ENCODE results near the gene ARR3.
"Not testable (repeated sequence)": the region's sequence is repeated elsewhere in the genome, so short reads cannot be mapped to it uniquely, and the experiment has no call there.

ARR3 gene

DNA sequence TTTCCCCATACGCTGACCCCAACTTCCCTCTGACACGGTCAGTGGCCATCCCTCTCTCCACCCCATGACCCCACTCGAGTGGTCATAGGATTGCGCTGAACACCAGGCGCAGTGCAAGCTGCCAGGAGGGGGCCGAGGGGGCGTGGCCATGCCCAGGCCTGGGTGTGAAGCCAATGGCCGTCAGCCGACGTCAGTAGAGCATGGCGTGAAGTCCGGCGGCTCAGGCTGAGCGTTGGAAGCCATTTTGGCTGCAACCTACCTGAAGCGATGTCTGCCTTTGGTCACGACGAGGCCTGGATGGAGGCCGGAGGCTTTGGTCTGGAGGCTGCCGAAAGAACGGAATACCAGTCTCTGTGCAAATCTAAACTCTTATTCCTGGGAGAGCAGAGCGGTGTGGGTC is 13.8 kb downstream of the ARR3 start, which contains the start of gene RAB41:
Gene RAB41 (plus strand): TSS at position 222 of the 400 bp plus-strand sequence. CDS start 46 bp downstream, at position 268.
- DNase-seq = no peak

DNA sequence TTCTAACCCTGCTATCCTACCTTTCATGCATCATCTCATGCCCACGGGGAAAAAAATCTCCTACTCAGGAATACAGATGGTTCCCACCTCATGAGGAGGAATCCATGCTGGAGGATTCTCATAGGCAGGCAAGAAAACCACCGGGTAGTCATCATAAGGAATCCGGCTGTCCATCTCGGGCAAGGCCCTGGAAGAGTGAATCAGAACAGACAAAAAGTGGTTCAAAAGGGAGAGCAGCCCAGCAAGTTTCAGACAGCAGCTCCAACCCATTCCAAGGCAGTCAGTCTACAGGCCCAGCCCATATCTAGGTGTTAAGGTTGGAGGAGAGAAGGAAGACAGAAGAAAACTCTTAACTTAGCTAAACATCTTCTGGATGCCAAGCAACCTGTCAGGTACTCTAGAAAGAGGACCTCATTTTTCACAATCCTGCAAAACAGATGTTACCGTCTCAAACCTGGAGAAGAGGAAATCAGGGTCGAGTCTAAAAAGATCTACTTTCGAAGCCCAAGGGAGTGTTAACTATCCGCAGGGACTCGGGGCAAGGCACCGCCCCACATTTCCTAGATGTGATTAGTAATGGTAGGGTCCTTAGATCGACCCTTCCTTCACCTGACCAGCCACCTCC is 21.1 kb downstream of the ARR3 start:
- DNase-seq = no peak

DNA sequence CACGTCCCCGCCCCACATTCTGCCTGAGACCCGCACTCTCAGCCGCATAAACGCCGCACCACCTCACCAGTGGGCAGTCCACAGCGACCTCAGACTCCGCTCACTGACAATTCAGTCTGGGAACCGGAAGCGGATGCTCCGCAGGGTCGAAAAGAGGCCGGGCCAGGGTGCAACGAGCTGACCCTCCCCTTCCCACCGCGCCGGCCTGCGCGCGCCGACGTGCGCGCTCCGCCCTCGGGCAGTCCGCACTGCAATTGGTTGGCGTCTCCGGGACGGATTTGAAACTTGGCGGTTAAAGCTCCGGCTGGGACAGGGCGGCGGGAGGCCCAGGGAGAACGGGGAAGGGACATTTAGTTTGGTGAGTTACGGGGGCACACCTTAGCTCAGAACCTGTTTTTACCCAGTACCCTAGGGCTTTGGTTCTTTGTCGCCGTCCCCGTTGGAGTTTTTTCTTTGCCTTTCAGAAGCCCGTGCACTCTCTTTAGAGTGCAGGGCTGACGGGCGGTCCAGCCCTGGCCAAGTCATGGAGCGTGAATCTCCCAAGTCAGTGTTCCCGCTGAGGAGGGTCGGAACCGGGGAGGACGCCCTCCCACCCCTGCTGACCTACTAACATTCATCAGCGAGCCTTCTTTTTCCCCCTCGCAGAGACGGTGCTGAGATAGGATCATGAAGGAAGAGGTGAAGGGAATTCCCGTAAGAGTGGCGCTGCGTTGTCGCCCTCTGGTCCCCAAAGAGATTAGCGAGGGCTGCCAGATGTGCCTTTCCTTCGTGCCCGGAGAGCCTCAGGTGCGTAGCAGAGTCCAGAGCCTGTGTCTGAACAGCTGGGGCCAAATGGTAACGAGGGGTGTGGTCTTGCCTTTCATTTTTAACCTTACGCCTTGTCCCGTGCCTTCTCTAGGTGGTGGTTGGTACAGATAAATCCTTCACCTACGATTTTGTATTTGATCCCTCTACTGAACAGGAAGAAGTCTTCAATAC is 21.9 kb downstream of the ARR3 start, which contains the start of the genes KIF4A and PDZD11:
Gene KIF4A (plus strand): TSS at position 312 of the 978 bp plus-strand sequence. CDS start 355 bp downstream, at position 667.
Gene PDZD11 (minus strand): TSS at position 135 of the 978 bp plus-strand sequence. CDS start 586 bp downstream, outside the sequence.
- DNase-seq = peak; percentile 91

DNA sequence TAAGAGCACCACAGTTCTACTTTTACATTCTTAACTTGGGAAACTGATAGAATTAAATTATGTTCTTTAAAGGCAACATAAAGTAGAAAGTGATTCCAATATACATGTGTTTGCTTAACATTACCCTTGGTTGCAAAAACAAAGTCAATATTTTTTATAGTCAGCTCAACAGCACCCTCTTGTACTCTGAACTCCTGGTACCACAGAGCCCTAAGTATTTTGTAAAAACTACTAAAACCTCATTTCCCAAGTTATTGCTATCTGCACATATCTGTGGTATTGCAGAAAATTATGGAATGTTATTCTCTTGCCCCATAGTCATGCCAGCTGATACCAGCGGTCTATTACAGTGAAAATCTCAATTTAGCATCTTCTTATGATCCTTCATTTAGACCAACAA is 24.7 kb downstream of the ARR3 start:
- DNase-seq = no peak

DNA sequence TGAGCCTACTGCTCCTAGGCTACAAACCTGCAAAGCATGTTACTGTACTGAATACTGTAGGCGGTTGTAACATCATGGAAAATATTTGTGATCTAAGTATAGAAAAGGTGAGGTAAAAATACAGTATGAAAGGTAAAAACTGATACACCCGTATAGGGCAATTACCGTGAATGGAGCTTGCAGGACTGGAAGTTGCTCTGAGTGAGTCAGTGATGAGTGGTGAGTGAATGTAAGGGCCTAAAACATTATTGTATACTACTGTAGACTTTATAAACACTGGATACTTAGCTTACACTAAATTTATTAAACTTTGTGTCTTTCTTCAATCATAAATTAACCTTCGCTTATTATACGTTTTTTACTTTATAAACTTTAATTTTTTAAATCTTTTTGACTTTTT is 25.5 kb downstream of the ARR3 start:
- no peak for DNase-seq

DNA sequence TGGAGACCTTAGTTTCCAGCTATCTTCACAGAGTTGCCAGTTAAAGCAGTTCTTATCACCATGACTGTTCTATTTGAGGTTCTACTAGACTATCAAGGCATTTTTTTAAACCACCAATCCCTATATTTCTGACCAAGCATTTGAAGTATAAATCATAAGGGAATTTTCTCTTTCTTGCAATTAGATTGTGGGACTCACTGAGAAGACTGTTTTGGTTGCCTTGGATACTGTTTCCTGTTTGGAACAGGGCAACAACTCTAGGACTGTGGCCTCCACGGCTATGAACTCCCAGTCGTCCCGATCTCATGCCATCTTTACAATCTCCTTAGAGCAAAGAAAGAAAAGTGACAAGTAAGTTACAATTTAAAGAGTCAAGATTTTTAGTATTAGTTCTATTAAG is 33.6 kb downstream of the ARR3 start:
- no peak for DNase-seq

DNA sequence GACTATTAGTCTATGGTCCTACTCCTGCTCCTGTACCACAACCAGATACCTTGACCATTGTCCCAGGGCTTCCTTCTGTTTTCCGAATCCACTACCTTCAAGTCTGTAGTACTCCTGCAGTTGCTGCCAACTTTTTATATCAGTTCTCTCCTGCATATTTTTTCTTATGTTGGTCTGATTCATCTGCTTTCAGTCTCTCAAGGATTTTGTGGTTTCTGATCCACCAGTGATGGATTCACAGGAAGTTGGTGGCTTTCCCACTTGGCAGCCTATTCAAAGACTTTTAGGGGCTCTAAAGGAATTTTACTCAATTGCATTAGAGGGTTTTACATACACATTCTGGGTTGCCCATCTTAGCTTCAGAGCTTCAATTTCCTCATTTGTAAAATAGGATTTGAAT is 45.4 kb downstream of the ARR3 start:
- no peak for DNase-seq

DNA sequence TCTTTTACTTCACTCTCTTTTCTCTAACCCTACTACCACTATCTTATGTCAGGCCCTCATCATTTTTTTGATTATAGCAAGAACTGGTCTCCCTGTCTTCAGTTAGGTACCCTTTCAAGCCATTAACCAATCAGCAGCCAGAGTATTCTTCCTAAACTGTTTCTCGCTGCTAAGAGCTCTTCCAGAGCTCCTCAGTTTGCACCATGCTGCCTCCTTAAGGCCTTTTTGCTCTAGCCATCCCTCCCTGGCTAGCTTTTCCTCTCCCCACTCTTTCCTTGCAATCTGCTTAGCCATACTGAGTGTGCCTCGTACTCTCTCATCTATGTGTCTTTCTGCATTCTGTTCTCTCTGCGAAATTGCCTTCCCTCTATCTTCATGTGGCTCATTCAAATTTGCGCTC is 54.6 kb downstream of the ARR3 start:
- DNase-seq = no peak

DNA sequence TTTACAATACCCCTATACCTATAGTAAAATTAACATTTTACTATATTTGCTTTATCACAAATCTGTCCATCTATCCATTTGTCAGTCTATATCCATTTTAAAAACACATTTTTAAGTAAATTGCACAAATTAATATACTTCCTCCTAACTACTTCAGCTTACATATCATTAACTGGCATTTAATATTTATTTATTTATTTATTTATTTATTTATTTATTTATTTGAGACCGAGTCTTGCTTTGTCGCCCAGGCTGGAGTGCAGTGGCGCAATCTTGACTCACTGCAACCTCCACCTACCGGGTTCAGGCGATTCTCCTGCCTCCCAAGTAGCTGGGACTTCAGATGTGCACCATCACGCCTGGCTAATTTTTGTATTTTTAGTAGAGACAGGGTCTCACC is 55.5 kb downstream of the ARR3 start:
- not testable (repeated sequence) for DNase-seq

DNA sequence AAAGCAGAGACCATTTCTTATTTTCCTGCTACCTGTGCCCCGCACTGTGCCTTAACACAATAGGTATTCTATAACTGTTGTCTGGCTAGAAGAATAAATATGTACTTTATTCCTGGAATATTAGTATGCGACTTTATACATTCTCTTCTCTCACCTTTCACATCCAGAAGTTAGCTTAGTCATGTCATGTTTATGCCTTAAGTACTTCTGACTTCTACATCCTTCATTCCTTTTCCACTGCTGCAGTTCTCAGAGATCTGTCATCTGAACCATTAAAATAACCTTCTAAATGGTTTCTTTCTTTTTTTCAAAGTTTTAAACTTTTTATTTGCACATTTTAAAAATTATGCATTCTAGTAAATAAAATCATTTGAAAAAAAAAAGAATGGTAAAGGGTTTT is 56.2 kb downstream of the ARR3 start:
- DNase-seq = no peak

DNA sequence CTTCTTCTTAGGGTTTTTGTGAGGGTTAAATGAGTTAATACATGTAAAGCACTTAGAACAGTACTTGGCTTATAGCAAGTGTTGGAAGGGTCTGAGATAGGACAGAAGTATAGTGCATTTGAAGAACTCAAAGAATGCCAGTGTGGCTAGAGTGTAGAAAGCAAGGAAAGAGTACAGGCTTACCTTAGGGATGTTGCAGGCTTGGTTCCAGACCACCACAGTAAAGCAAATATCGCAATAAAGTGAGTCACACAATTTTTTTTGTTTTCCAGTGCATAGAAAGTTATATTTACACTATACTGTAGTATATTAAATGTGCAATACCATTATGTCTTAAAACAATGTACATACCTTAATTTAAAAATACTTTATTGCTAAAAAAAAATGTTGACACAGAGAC is 63.0 kb downstream of the ARR3 start:
- no peak for DNase-seq

Data from right hindlimb (tissue), 1 donor.